GM10248 (cell line): ENCODE data around the gene ELK4.

ENCODE experiments used
- CTCF ChIA-PET: fragments of 300-600 bp; sonication (Branson Sonifier 250); formaldehyde crosslinking; extraction: SDS; loops from one replicate; lab custom pipeline; 2021; ENCODE audit warnings: antibody characterized with exemption; lab: Yijun Ruan, JAX
- POLR2A ChIA-PET: fragments of 350-650 bp; sonication (Branson Sonifier 250); formaldehyde crosslinking; extraction: SDS; loops from one replicate; lab custom pipeline; 2020; ENCODE audit warnings: antibody characterized with exemption; lab: Yijun Ruan, JAX
- DNase-seq: peaks from one replicate; pipeline ENCODE4 v3.0.0; 2012; ENCODE audit errors: extremely low spot score
- CTCF ChIP-seq: IDR thresholded peaks from 2 replicates; pipeline ENCODE4 v1.5.1; 2012; ENCODE audit warnings: mild to moderate bottlenecking, low read depth; ENCODE audit errors: extremely low read depth, missing control alignments, control extremely low read depth

Gene ELK4

GRCh38 chr1:205631768-205632668 lies at the start of gene ELK4:
TSS of gene ELK4 (minus strand) at chr1:205632011. CDS start at chr1:205623882, 8,129 bp downstream.
- ChIA-PET CTCF (interaction anchor here (0.8 to 11.6 kb wide), 34 partner anchors 9 to 404 kb away, joined by 3 to 263 read pairs (median 5); no protein-coding TSS in a partner anchor), POLR2A (interaction anchor here (0.6 to 1.6 kb wide), 10 partner anchors 9 to 405 kb away, joined by 3 to 7 read pairs (median 4); no protein-coding TSS in a partner anchor)

DNA sequence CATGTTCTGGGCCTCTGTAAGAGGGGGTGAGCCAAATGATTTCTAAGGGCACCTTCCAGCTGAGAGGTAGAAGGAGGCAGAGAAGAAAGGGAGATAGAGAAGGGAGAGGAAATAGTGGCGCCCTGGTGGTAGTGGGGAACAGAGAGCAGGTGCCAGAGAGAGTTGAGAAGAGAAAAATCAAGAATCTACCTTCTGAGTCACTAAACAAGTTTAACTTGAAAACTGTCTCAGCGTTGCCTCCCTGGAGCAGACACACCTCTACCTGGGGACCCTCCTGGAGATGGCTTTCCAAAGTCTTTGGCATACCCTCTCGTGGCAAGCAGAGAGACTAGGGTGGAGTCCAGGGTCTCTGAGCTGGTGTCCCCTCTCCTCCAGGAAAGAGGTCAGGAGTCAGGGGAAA lies 49.6 kb upstream of the ELK4 start:
- no peak for TF ChIP-seq CTCF
- ChIA-PET CTCF (interaction anchor here (0.6 to 6.1 kb wide), 5 partner anchors 11 to 30 kb away, joined by 3 to 46 read pairs (median 4); no protein-coding TSS in a partner anchor), POLR2A (no interaction called here)
- no peak for DNase-seq

More at GRCh38 chr1:205631768-205632668, at the start of gene ELK4:
- peak; percentile 79 for TF ChIP-seq CTCF
- DNase-seq: peak; percentile 97

- CTCF ChIA-PET: interaction anchor here (0.7 to 6.1 kb wide), 4 partner anchors 13 to 31 kb away, joined by 3 to 46 read pairs (median 7); no protein-coding TSS in a partner anchor
- DNase-seq: peak; percentile 53
- POLR2A ChIA-PET: no interaction called here
- no peak for TF ChIP-seq CTCF
Observed at GRCh38 chr1:205680073-205680851, 48.5 kb upstream of the ELK4 start, which contains the start of gene SLC45A3. TSS of gene SLC45A3 (minus strand) at chr1:205680509. CDS start at chr1:205664656, 15,853 bp downstream.

DNA sequence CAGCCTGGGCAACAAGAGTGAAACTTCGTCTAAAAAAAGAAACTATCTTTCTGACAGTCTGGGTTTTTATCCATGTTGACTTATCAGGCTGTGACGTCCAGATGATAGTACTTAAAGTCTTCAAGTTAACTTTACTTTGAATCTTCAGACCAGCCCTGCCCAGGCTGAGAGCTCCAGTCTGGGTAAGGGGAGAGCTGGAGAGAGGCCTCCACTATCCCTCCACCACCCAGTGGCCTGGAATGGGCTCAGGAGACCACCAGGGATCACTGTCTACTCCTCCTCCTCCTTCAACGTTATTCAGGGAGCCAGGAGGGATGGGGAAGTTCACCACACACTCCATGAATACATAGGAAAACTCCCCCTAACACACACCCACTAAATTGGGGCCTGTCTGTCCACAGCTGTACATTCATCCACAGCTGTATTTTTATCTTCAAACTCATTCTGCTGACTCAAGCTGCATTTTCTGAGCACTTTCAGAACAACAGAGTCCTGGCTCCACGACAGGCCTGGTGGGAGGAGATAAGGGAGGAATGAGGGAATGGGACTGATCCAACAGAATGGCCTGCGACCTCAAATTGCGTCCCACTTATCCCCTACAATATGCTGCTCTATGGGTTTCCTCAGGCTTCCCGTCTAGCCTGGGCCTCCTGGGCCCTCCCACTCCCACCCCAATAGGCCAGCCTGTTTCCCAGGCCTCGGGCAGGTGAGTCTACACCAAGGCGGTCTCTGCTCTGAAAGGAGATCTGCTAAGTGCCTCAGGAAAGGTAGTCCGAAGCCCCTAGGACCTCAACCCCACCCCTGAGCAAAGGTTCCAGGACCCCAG lies 46.7 kb upstream of the ELK4 start:
- CTCF ChIA-PET: interaction anchor here (0.7 to 6.1 kb wide), 10 partner anchors 9 to 154 kb away, joined by 3 to 46 read pairs (median 5); no protein-coding TSS in a partner anchor
- no peak for TF ChIP-seq CTCF
- DNase-seq: no peak
- POLR2A ChIA-PET: no interaction called here

DNA sequence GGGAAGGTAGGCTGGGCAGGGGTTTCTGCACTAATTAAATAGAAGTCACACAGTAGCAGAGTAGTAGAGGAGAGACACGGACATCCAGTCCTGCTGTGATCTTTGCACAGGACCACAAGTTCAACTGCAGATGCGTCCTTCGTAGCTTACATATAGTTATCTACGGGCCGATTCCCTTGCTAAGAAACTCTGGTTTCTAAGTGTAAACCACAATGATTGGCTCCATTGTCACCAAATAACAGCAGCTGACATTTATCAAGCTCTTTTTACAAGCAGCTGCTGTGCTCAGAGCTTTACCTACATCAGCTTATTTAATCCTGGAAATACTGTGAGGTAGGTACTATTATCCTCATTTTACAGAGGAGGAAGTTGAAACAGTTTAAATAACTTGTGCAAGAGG lies 45.4 kb upstream of the ELK4 start:
- ChIA-PET CTCF (interaction anchor here (0.9 to 6.1 kb wide), 9 partner anchors 9 to 153 kb away, joined by 3 to 46 read pairs (median 7); no protein-coding TSS in a partner anchor), POLR2A (interaction anchor here (0.6 kb wide), 1 partner anchor 9 kb away, joined by 3 read pairs; no protein-coding TSS in a partner anchor)
- no peak for TF ChIP-seq CTCF
- no peak for DNase-seq
